KOPT-K1 (cell line): ENCODE results near the gene CSH1.
A peak's percentile ranks its signal among the peaks of the same experiment; 100 is the strongest.
"Not testable (repeated sequence)": the region's sequence is repeated elsewhere in the genome, so short reads cannot be mapped to it uniquely, and the experiment has no call there.

Experiments used
- H3K27ac ChIP-seq: fragments of 200-600 bp; sonication (generic); 2 replicates; pipeline ENCODE4 v1.5.1; 2016; ENCODE audit warnings: antibody characterized with exemption, mild to moderate bottlenecking, low read depth, low read length; ENCODE audit not compliant: poor library complexity, severe bottlenecking
- H3K36me3 ChIP-seq: fragments of 200-600 bp; sonication (generic); 2 replicates; pipeline ENCODE4 v1.5.1; 2017; ENCODE audit warnings: antibody characterized with exemption, mild to moderate bottlenecking, low read length, moderate library complexity; ENCODE audit not compliant: insufficient read depth
- H3K9me3 ChIP-seq: fragments of 200-600 bp; sonication (generic); 2 replicates; pipeline ENCODE4 v1.5.1; 2017; ENCODE audit warnings: antibody characterized with exemption, low read length, mild to moderate bottlenecking; ENCODE audit not compliant: insufficient read depth, poor library complexity, severe bottlenecking

CSH1 gene

GRCh38 chr17:63870292-63870665 lies 26.1 kb downstream of the CSH1 start:
- not testable (repeated sequence) for H3K27ac ChIP-seq, H3K9me3 ChIP-seq, H3K36me3 ChIP-seq

- not testable (repeated sequence) for H3K9me3 ChIP-seq, H3K27ac ChIP-seq, H3K36me3 ChIP-seq
These were observed 26.7 kb downstream of the CSH1 start for GRCh38 chr17:63869491-63870291.

GRCh38 chr17:63866625-63867024 lies 29.7 kb downstream of the CSH1 start:
- H3K27ac ChIP-seq, H3K9me3 ChIP-seq, H3K36me3 ChIP-seq: not testable (repeated sequence)

- no peaks in the 10 kb centered on the region for H3K36me3 ChIP-seq
- H3K9me3 ChIP-seq, result no peaks in the 10 kb centered on the region
- H3K27ac ChIP-seq, result no peak overlapping the region
These were observed 37.1 kb downstream of the CSH1 start for GRCh38 chr17:63859257-63859656.

- not testable (repeated sequence) for H3K36me3 ChIP-seq, H3K9me3 ChIP-seq, H3K27ac ChIP-seq
These were observed 39.9 kb downstream of the CSH1 start for GRCh38 chr17:63856425-63856824.

- Histone ChIP-seq H3K27ac (no peak overlapping the region), H3K36me3 (no peaks in the 10 kb centered on the region), H3K9me3 (no peaks in the 10 kb centered on the region)
These were observed 41.2 kb downstream of the CSH1 start for GRCh38 chr17:63855185-63855584.

- Histone ChIP-seq H3K27ac (no peak overlapping the region), H3K36me3 (no peaks in the 10 kb centered on the region), H3K9me3 (no peaks in the 10 kb centered on the region)
These were observed 41.7 kb downstream of the CSH1 start for GRCh38 chr17:63854709-63855108.

- no peak overlapping the region for H3K27ac ChIP-seq
These were observed 43.1 kb downstream of the CSH1 start for GRCh38 chr17:63853260-63853659.

GRCh38 chr17:63850401-63850800 lies 46.0 kb downstream of the CSH1 start:
- no peak overlapping the region for H3K27ac ChIP-seq
- H3K36me3 ChIP-seq, result no peaks in the 10 kb centered on the region
- no peaks in the 10 kb centered on the region for H3K9me3 ChIP-seq

More at GRCh38 chr17:63853260-63853659, 43.1 kb downstream of the CSH1 start:
- no peaks in the 10 kb centered on the region for H3K36me3 ChIP-seq
- no peaks in the 10 kb centered on the region for H3K9me3 ChIP-seq

GRCh38 chr17:63848834-63849689 lies 47.3 kb downstream of the CSH1 start:
- no peaks in the 10 kb centered on the region for H3K9me3 ChIP-seq
- peak overlapping the region; percentile 52 for H3K27ac ChIP-seq
- no peaks in the 10 kb centered on the region for H3K36me3 ChIP-seq

GRCh38 chr17:63847525-63848249 lies 48.7 kb downstream of the CSH1 start:
- Histone ChIP-seq H3K27ac (no peak overlapping the region), H3K36me3 (no peaks in the 10 kb centered on the region), H3K9me3 (no peaks in the 10 kb centered on the region)

GRCh38 chr17:63845509-63845908 lies 50.9 kb downstream of the CSH1 start:
- Histone ChIP-seq H3K27ac (no peak overlapping the region), H3K9me3 (no peaks in the 10 kb centered on the region), H3K36me3 (no peaks in the 10 kb centered on the region)
